WTC11 (cell line): ENCODE data around the gene SLC28A1. TPM values are rescaled to one million over a fixed set of nuclear protein-coding genes. Genes with fewer than 3 reads are reported as not detected.

Experiments
- ATAC-seq: fragments of 200-7000 bp; cut with Tn5 transposase; 2 replicates; pipeline ENCODE4 v1.10.0; 2021; ENCODE audit warnings: mild to moderate bottlenecking, moderate library complexity
- CTCF ChIA-PET: fragments of 300-600 bp; sonication (Branson Sonifier 250); formaldehyde crosslinking; loops from one replicate; lab custom pipeline; 2021; ENCODE audit warnings: antibody characterized with exemption; lab: Charles Lee
- POLR2A ChIA-PET: fragments of 350-600 bp; sonication (Branson Sonifier 250); formaldehyde crosslinking; loops from one replicate; lab custom pipeline; 2021; ENCODE audit warnings: antibody characterized with exemption; lab: Charles Lee
- DNase-seq: peaks from one replicate; pipeline ENCODE4 v3.0.0; 2021; ENCODE audit warnings: low spot score
- H3K27ac Mint-ChIP-seq: 2 replicates; pipeline ENCODE4 v1.8.0; 2021; ENCODE audit warnings: mixed read lengths
- H3K27me3 Mint-ChIP-seq: 2 replicates; pipeline ENCODE4 v1.8.0; 2021; ENCODE audit warnings: low read depth, mild to moderate bottlenecking, moderate library complexity, mixed read lengths
- H3K36me3 Mint-ChIP-seq: 2 replicates; pipeline ENCODE4 v1.8.0; 2021; ENCODE audit warnings: mixed read lengths
- H3K4me1 Mint-ChIP-seq: 2 replicates; pipeline ENCODE4 v1.8.0; 2022; ENCODE audit warnings: mixed read lengths
- H3K4me3 Mint-ChIP-seq: 2 replicates; pipeline ENCODE4 v1.8.0; 2021; ENCODE audit warnings: mild to moderate bottlenecking, moderate library complexity, mixed read lengths
- H3K9me3 Mint-ChIP-seq: 2 replicates; pipeline ENCODE4 v1.8.0; 2021; ENCODE audit warnings: mixed read lengths
- CREM ChIP-seq: sonication (generic); formaldehyde crosslinking; IDR thresholded peaks from 2 replicates; pipeline ENCODE4 v1.8.1; 2022; ENCODE audit warnings: mild to moderate bottlenecking, missing genetic modification reagents, moderate library complexity
- E2F4 ChIP-seq: sonication (generic); formaldehyde crosslinking; IDR thresholded peaks from 2 replicates; pipeline ENCODE4 v1.8.1; 2022; ENCODE audit warnings: low read depth, mild to moderate bottlenecking, moderate library complexity, missing genetic modification reagents, borderline replicate concordance
- GRHL2 ChIP-seq: fragments of 250-450 bp; sonication (Bioruptor Pico); IDR thresholded peaks from 2 replicates; pipeline ENCODE4 v1.8.0; 2022; ENCODE audit warnings: mild to moderate bottlenecking, moderate library complexity; ENCODE audit not compliant: insufficient replicate concordance, severe bottlenecking
- HMGXB4 ChIP-seq: sonication (generic); formaldehyde crosslinking; IDR thresholded peaks from 2 replicates; pipeline ENCODE4 v1.8.1; 2023; ENCODE audit warnings: mild to moderate bottlenecking, moderate library complexity, missing genetic modification reagents
- IRF2 ChIP-seq: sonication (generic); formaldehyde crosslinking; IDR thresholded peaks from 2 replicates; pipeline ENCODE4 v1.8.0; 2022; ENCODE audit warnings: low read depth, missing genetic modification reagents, borderline replicate concordance
- MLX ChIP-seq: sonication (generic); formaldehyde crosslinking; IDR thresholded peaks from 2 replicates; pipeline ENCODE4 v1.8.1; 2023; ENCODE audit warnings: mild to moderate bottlenecking, missing genetic modification reagents, moderate library complexity
- NFATC4 ChIP-seq: fragments of 250-450 bp; sonication (Bioruptor Pico); IDR thresholded peaks from 2 replicates; pipeline ENCODE4 v1.9.0; 2021; ENCODE audit warnings: mild to moderate bottlenecking
- NFYB ChIP-seq: sonication (generic); formaldehyde crosslinking; conservative IDR thresholded peaks from 2 replicates; pipeline ENCODE4 v1.8.0; 2022; ENCODE audit warnings: low read depth, missing genetic modification reagents
- NR2C2 ChIP-seq: sonication (generic); formaldehyde crosslinking; IDR thresholded peaks from 2 replicates; pipeline ENCODE4 v1.8.0; 2022; ENCODE audit warnings: mild to moderate bottlenecking, missing genetic modification reagents
- NR3C1 ChIP-seq: sonication (generic); formaldehyde crosslinking; conservative IDR thresholded peaks from 2 replicates; pipeline ENCODE4 v1.8.1; 2023; ENCODE audit warnings: low read depth, mild to moderate bottlenecking, missing genetic modification reagents
- OVOL2 ChIP-seq: fragments of 250-450 bp; sonication (Bioruptor Pico); IDR thresholded peaks from 2 replicates; pipeline ENCODE4 v1.9.0; 2021; ENCODE audit warnings: mild to moderate bottlenecking, borderline replicate concordance
- PRDM15 ChIP-seq: sonication (generic); formaldehyde crosslinking; IDR thresholded peaks from 2 replicates; pipeline ENCODE4 v1.8.0; 2022; ENCODE audit warnings: missing genetic modification reagents
- RELA ChIP-seq: sonication (generic); formaldehyde crosslinking; IDR thresholded peaks from 2 replicates; pipeline ENCODE4 v1.8.1; 2022; ENCODE audit warnings: missing genetic modification reagents, mild to moderate bottlenecking, borderline replicate concordance
- TEAD1 ChIP-seq: sonication (generic); formaldehyde crosslinking; IDR thresholded peaks from 2 replicates; pipeline ENCODE4 v1.8.0; 2022; ENCODE audit warnings: mild to moderate bottlenecking, missing genetic modification reagents
- TEAD4 ChIP-seq: sonication (generic); formaldehyde crosslinking; IDR thresholded peaks from 2 replicates; pipeline ENCODE4 v1.8.0; 2022; ENCODE audit warnings: mild to moderate bottlenecking, missing genetic modification reagents
- TP53 ChIP-seq: sonication (generic); formaldehyde crosslinking; IDR thresholded peaks from 2 replicates; pipeline ENCODE4 v1.8.1; 2023; ENCODE audit warnings: mild to moderate bottlenecking, missing genetic modification reagents
- USF1 ChIP-seq: sonication (generic); formaldehyde crosslinking; IDR thresholded peaks from 2 replicates; pipeline ENCODE4 v1.8.0; 2022; ENCODE audit warnings: mild to moderate bottlenecking, missing genetic modification reagents
- ZBTB21 ChIP-seq: sonication (generic); formaldehyde crosslinking; IDR thresholded peaks from 2 replicates; pipeline ENCODE4 v1.8.1; 2023; ENCODE audit warnings: mild to moderate bottlenecking, missing genetic modification reagents, borderline replicate concordance
- ZMAT4 ChIP-seq: fragments of 250-450 bp; sonication (Bioruptor Pico); IDR thresholded peaks from 2 replicates; pipeline ENCODE4 v1.9.0; 2021; ENCODE audit warnings: mild to moderate bottlenecking
- ZNF416 ChIP-seq: fragments of 250-450 bp; sonication (Bioruptor Pico); IDR thresholded peaks from 2 replicates; pipeline ENCODE4 v1.9.0; 2021; ENCODE audit warnings: mild to moderate bottlenecking, inconsistent platforms
- ZNF423 ChIP-seq: fragments of 250-450 bp; sonication (Bioruptor Pico); IDR thresholded peaks from 2 replicates; pipeline ENCODE4 v2.1.2; 2022; ENCODE audit warnings: mild to moderate bottlenecking, moderate library complexity
- ZNF425 ChIP-seq: fragments of 250-450 bp; sonication (Bioruptor Pico); conservative IDR thresholded peaks from 2 replicates; pipeline ENCODE4 v1.9.0; 2021; ENCODE audit warnings: mild to moderate bottlenecking
- total RNA-seq: library from RNA; stranded (reverse); gene quantifications from 3 replicates; pipeline ENCODE4 v1.2.3, GENCODE V29; 2021

SLC28A1 gene
- total RNA-seq, 1 experiment from 2014 or later = not detected

- no peak for TF ChIP-seq HMGXB4 (CRISPR knock-in tag)
- TF ChIP-seq ZMAT4 (CRISPR knock-in tag) = no peak
- TF ChIP-seq NR3C1 (CRISPR knock-in tag) = no peak
- TF ChIP-seq TEAD1 = no peak
- no peak for TF ChIP-seq ZNF423 (CRISPR knock-in tag)
- TF ChIP-seq E2F4 (CRISPR knock-in tag) = no peak
- no peak for TF ChIP-seq RELA
- TF ChIP-seq ZBTB21 (CRISPR knock-in tag) = no peak
- TF ChIP-seq USF1 (CRISPR knock-in tag) = no peak
- no peak for TF ChIP-seq OVOL2 (CRISPR knock-in tag)
- no peak for TF ChIP-seq NR2C2 (CRISPR knock-in tag)
Observed at GRCh38 chr15:84885801-84886200, 1.3 kb downstream of the SLC28A1 start (continued).

- ATAC-seq (no peak), DNase-seq (no peak)
- ChIA-PET POLR2A (no interaction called here), CTCF (interaction anchor here (1.3 to 4.9 kb wide), 2 partner anchors 8 to 42 kb away, joined by 4 to 27 read pairs; no protein-coding TSS in a partner anchor)
- no peak overlapping the region for H3K4me3 Mint-ChIP-seq
- no peaks in the 10 kb centered on the region for H3K36me3 Mint-ChIP-seq
- no peak overlapping the region for H3K27ac Mint-ChIP-seq
- peaks cover 4% of the 10 kb centered on the region for H3K4me1 Mint-ChIP-seq
- H3K9me3 Mint-ChIP-seq = no peaks in the 10 kb centered on the region
- no peaks in the 10 kb centered on the region; the same call in 1 of the 2 replicates for H3K27me3 Mint-ChIP-seq
- no peak for TF ChIP-seq NR2C2 (CRISPR knock-in tag)
- TF ChIP-seq TEAD4 (CRISPR knock-in tag) = no peak
- TF ChIP-seq GRHL2 (CRISPR knock-in tag) = no peak
- no peak for TF ChIP-seq CREM (CRISPR knock-in tag)
- TF ChIP-seq PRDM15 = no peak
- TF ChIP-seq IRF2 = no peak
- no peak for TF ChIP-seq NFYB (CRISPR knock-in tag)
- TF ChIP-seq TEAD1 = no peak
- TF ChIP-seq ZNF425 (CRISPR knock-in tag) = no peak
- TF ChIP-seq ZNF416 = no peak
- TF ChIP-seq NFATC4 (CRISPR knock-in tag) = no peak
- TF ChIP-seq MLX (CRISPR knock-in tag) = no peak
- no peak for TF ChIP-seq TP53 (CRISPR knock-in tag)
Observed at GRCh38 chr15:84886211-84886983, 1.9 kb downstream of the SLC28A1 start.
